ENCODE measurements around the gene RASGEF1C.

GRCh38 chr5:180179442-180180420, 29.3 kb downstream of the RASGEF1C start:
- no peak for TF ChIP-seq CTCF (IDR thresholded peaks at IDR 0.05)
- TF ChIP-seq POLR2A (IDR thresholded peaks at IDR 0.05): no peak

Measured in lower leg skin (tissue), 3 donors.